Measurements from ENCODE around the gene ZGLP1.

Gene ZGLP1

GRCh38 chr19:10352764-10353671, 43.4 kb upstream of the ZGLP1 start:
- no peak for TF ChIP-seq REST (IDR thresholded peaks at IDR 0.05; ENCODE audit: low read depth)
- TF ChIP-seq TEAD4 (IDR thresholded peaks at IDR 0.05) = no peak
- TF ChIP-seq EGR1 (IDR thresholded peaks at IDR 0.05) = no peak
- no peak for TF ChIP-seq TAF1 (IDR thresholded peaks at IDR 0.05; ENCODE audit: low read depth)
- TF ChIP-seq TCF12 (IDR thresholded peaks at IDR 0.05; ENCODE audit: low read depth) = no peak
- TF ChIP-seq NFIC (IDR thresholded peaks at IDR 0.05) = no peak
- no peak for TF ChIP-seq RAD21 (IDR thresholded peaks at IDR 0.05; ENCODE audit: low read depth)
- no peak for TF ChIP-seq EP300 (IDR thresholded peaks at IDR 0.05; ENCODE audit: borderline replicate concordance)
- no peak for TF ChIP-seq CREB1 (IDR thresholded peaks at IDR 0.05; ENCODE audit: low read depth)
- no peak for TF ChIP-seq ZBTB7A (IDR thresholded peaks at IDR 0.05; ENCODE audit: low read depth)
- no peak for TF ChIP-seq MAX (IDR thresholded peaks at IDR 0.05)
- TF ChIP-seq FOXM1 (IDR thresholded peaks at IDR 0.05; ENCODE audit: borderline replicate concordance, low read depth) = no peak
- no peak for TF ChIP-seq CEBPB (IDR thresholded peaks at IDR 0.05)
- no peak for TF ChIP-seq YY1 (IDR thresholded peaks at IDR 0.05; ENCODE audit: low read depth)
- no peak for TF ChIP-seq USF1 (IDR thresholded peaks at IDR 0.05)

GRCh38 chr19:10346509-10346908, 36.9 kb upstream of the ZGLP1 start:
- TF ChIP-seq FOXM1 (IDR thresholded peaks at IDR 0.05; ENCODE audit: borderline replicate concordance, low read depth) (no peak), TCF12 (IDR thresholded peaks at IDR 0.05; ENCODE audit: low read depth) (no peak)

GRCh38 chr19:10344780-10345179, 35.2 kb upstream of the ZGLP1 start:
- no peak for TF ChIP-seq YY1 (IDR thresholded peaks at IDR 0.05; ENCODE audit: low read depth)
- no peak for TF ChIP-seq ZBTB7A (IDR thresholded peaks at IDR 0.05; ENCODE audit: low read depth)
- TF ChIP-seq CEBPB (IDR thresholded peaks at IDR 0.05) = no peak
- TF ChIP-seq TAF1 (IDR thresholded peaks at IDR 0.05; ENCODE audit: low read depth) = no peak
- TF ChIP-seq TCF12 (IDR thresholded peaks at IDR 0.05; ENCODE audit: low read depth) = no peak
- no peak for TF ChIP-seq USF1 (IDR thresholded peaks at IDR 0.05)
- no peak for TF ChIP-seq REST (IDR thresholded peaks at IDR 0.05; ENCODE audit: low read depth)
- TF ChIP-seq RAD21 (IDR thresholded peaks at IDR 0.05; ENCODE audit: low read depth) = no peak
- no peak for TF ChIP-seq CREB1 (IDR thresholded peaks at IDR 0.05; ENCODE audit: low read depth)
- TF ChIP-seq FOXM1 (IDR thresholded peaks at IDR 0.05; ENCODE audit: borderline replicate concordance, low read depth) = no peak
- TF ChIP-seq NFIC (IDR thresholded peaks at IDR 0.05) = no peak
- no peak for TF ChIP-seq EP300 (IDR thresholded peaks at IDR 0.05; ENCODE audit: borderline replicate concordance)

GRCh38 chr19:10343495-10343894, 33.9 kb upstream of the ZGLP1 start:
- TF ChIP-seq TCF12 (IDR thresholded peaks at IDR 0.05; ENCODE audit: low read depth) = no peak
- no peak for TF ChIP-seq EP300 (IDR thresholded peaks at IDR 0.05; ENCODE audit: borderline replicate concordance)

GRCh38 chr19:10339977-10340376, 30.4 kb upstream of the ZGLP1 start:
- no peak for TF ChIP-seq RAD21 (IDR thresholded peaks at IDR 0.05; ENCODE audit: low read depth)
- TF ChIP-seq NFIC (IDR thresholded peaks at IDR 0.05) = no peak
- TF ChIP-seq EGR1 (IDR thresholded peaks at IDR 0.05) = no peak
- TF ChIP-seq CREB1 (IDR thresholded peaks at IDR 0.05; ENCODE audit: low read depth) = no peak
- no peak for TF ChIP-seq MAX (IDR thresholded peaks at IDR 0.05)
- TF ChIP-seq FOXM1 (IDR thresholded peaks at IDR 0.05; ENCODE audit: borderline replicate concordance, low read depth) = no peak
- TF ChIP-seq ZBTB7A (IDR thresholded peaks at IDR 0.05; ENCODE audit: low read depth) = no peak
- TF ChIP-seq TAF1 (IDR thresholded peaks at IDR 0.05; ENCODE audit: low read depth) = no peak
- TF ChIP-seq EP300 (IDR thresholded peaks at IDR 0.05; ENCODE audit: borderline replicate concordance) = no peak
- TF ChIP-seq TCF12 (IDR thresholded peaks at IDR 0.05; ENCODE audit: low read depth) = no peak
- TF ChIP-seq REST (IDR thresholded peaks at IDR 0.05; ENCODE audit: low read depth) = no peak
- no peak for TF ChIP-seq YY1 (IDR thresholded peaks at IDR 0.05; ENCODE audit: low read depth)
- no peak for TF ChIP-seq CEBPB (IDR thresholded peaks at IDR 0.05)
- TF ChIP-seq TEAD4 (IDR thresholded peaks at IDR 0.05) = no peak
- TF ChIP-seq USF1 (IDR thresholded peaks at IDR 0.05) = no peak
